Peyer's patch (tissue), 4 donors: Measurements from ENCODE around the gene XG.

Experiments
- CTCF ChIP-seq, 6 experiments: fragments of 450-650 bp in 4 of 6; fragments of 200-600 bp in 2 of 6; sonication (generic) in 1 of 6; IDR thresholded peaks; one replicate each; pipeline ENCODE4 v1.5.1; 2017 to 2019; ENCODE audit warnings: antibody characterized with exemption in 6 of 6, mild to moderate bottlenecking in 3 of 6, moderate library complexity in 1 of 6
- POLR2A ChIP-seq, 2 donors: fragments of 450-650 bp; IDR thresholded peaks; one replicate each; pipeline ENCODE4 v1.5.1; 2017; ENCODE audit warnings: antibody characterized with exemption in 2 of 2, mild to moderate bottlenecking in 2 of 2, moderate library complexity in 2 of 2

- TF ChIP-seq POLR2A (IDR thresholded peaks at IDR 0.05) (no peak), CTCF (IDR thresholded peaks at IDR 0.05) (no peak)
These were observed 47.5 kb downstream of the XG start for GRCh38 chrX:2799369-2799768.
